ENCODE data around the gene SMIM3. TPM values are rescaled to one million over a fixed set of nuclear protein-coding genes. Genes with fewer than 3 reads are reported as not detected.
"Not testable (repeated sequence)": the region's sequence is repeated elsewhere in the genome, so short reads cannot be mapped to it uniquely, and the experiment has no call there.

The SMIM3 gene
- polyA plus RNA-seq, 1 donor from 2014 or later: 3.7 TPM

- H3K27ac ChIP-seq (ENCODE audit: low read length): no peak overlapping the region
- no peaks in the 10 kb centered on the region for H3K79me2 ChIP-seq (replicated peaks; ENCODE audit: insufficient read depth, low read length)
- no peaks in the 10 kb centered on the region for H3F3A ChIP-seq (ENCODE audit: insufficient read depth, low read length, poor library complexity, severe bottlenecking)
- H3K4me3 ChIP-seq (ENCODE audit: low read length): no peak overlapping the region
- H4K20me1 ChIP-seq (ENCODE audit: insufficient read depth): no peaks in the 10 kb centered on the region
- H3K36me3 ChIP-seq (ENCODE audit: insufficient read depth, low read length): no peaks in the 10 kb centered on the region
- H3K27me3 ChIP-seq (ENCODE audit: insufficient read depth, low read depth, low read length): no peaks in the 10 kb centered on the region
- H3K9me2 ChIP-seq (ENCODE audit: insufficient read depth, low read length): no peaks in the 10 kb centered on the region
- no peaks in the 10 kb centered on the region for H3K9me3 ChIP-seq (ENCODE audit: low read length)
- no peak overlapping the region for H3K4me2 ChIP-seq (ENCODE audit: low read length)
- TF ChIP-seq EZH2 (IDR thresholded peaks at IDR 0.05; ENCODE audit: borderline replicate concordance, insufficient read depth, low read length, poor library complexity, severe bottlenecking) (no peak), TAF1 (IDR thresholded peaks at IDR 0.05; ENCODE audit: low read depth) (no peak), EP300 (conservative IDR thresholded peaks at IDR 0.05; ENCODE audit: poor library complexity, severe bottlenecking) (no peak), SMC3 (conservative IDR thresholded peaks at IDR 0.05; ENCODE audit: poor library complexity) (no peak), POLR2AphosphoS5 (IDR thresholded peaks at IDR 0.05) (no peak), RAD21 (conservative IDR thresholded peaks at IDR 0.05) (no peak), REST (IDR thresholded peaks at IDR 0.05; ENCODE audit: borderline replicate concordance) (no peak), CTCF (IDR thresholded peaks at IDR 0.05; ENCODE audit: poor library complexity, severe bottlenecking) (no peak), MXI1 (conservative IDR thresholded peaks at IDR 0.05; ENCODE audit: poor library complexity, severe bottlenecking) (no peak)
- no peak overlapping the region for H2AFZ ChIP-seq (ENCODE audit: low read depth, low read length)
- no peak overlapping the region for H3K9ac ChIP-seq (ENCODE audit: low read length)
Measured at GRCh38 chr5:150829744-150830143, 51.2 kb downstream of the SMIM3 start.

- not testable (repeated sequence) for H2AFZ ChIP-seq (ENCODE audit: low read depth, low read length); H3K9me2 ChIP-seq (ENCODE audit: insufficient read depth, low read length); H3K36me3 ChIP-seq (ENCODE audit: insufficient read depth, low read length); H3K9me3 ChIP-seq (ENCODE audit: low read length); H3K27me3 ChIP-seq (ENCODE audit: insufficient read depth, low read depth, low read length); H3K9ac ChIP-seq (ENCODE audit: low read length); H3K4me2 ChIP-seq (ENCODE audit: low read length); H3F3A ChIP-seq (ENCODE audit: insufficient read depth, low read length, poor library complexity, severe bottlenecking); H3K4me3 ChIP-seq (ENCODE audit: low read length); H4K20me1 ChIP-seq (ENCODE audit: insufficient read depth); H3K79me2 ChIP-seq (replicated peaks; ENCODE audit: insufficient read depth, low read length); H3K27ac ChIP-seq (ENCODE audit: low read length)
Measured at GRCh38 chr5:150831821-150832220, 53.3 kb downstream of the SMIM3 start.

GRCh38 chr5:150836064-150836463 lies 57.5 kb downstream of the SMIM3 start:
- no peak for TF ChIP-seq RAD21 (conservative IDR thresholded peaks at IDR 0.05)
- no peak for TF ChIP-seq SMC3 (conservative IDR thresholded peaks at IDR 0.05; ENCODE audit: poor library complexity)
- no peak for TF ChIP-seq EZH2 (IDR thresholded peaks at IDR 0.05; ENCODE audit: borderline replicate concordance, insufficient read depth, low read length, poor library complexity, severe bottlenecking)
- TF ChIP-seq MXI1 (conservative IDR thresholded peaks at IDR 0.05; ENCODE audit: poor library complexity, severe bottlenecking): no peak
- no peak for TF ChIP-seq POLR2AphosphoS5 (IDR thresholded peaks at IDR 0.05)
- TF ChIP-seq REST (IDR thresholded peaks at IDR 0.05; ENCODE audit: borderline replicate concordance): no peak
- no peak for TF ChIP-seq EP300 (conservative IDR thresholded peaks at IDR 0.05; ENCODE audit: poor library complexity, severe bottlenecking)
- TF ChIP-seq CTCF (IDR thresholded peaks at IDR 0.05; ENCODE audit: poor library complexity, severe bottlenecking): no peak
- TF ChIP-seq TAF1 (IDR thresholded peaks at IDR 0.05; ENCODE audit: low read depth): no peak
- Histone ChIP-seq H3K4me3 (ENCODE audit: low read length) (no peak overlapping the region), H3K27ac (ENCODE audit: low read length) (no peak overlapping the region), H3K9me2 (ENCODE audit: insufficient read depth, low read length) (no peaks in the 10 kb centered on the region), H3K4me2 (ENCODE audit: low read length) (no peak overlapping the region), H3K27me3 (ENCODE audit: insufficient read depth, low read depth, low read length) (no peaks in the 10 kb centered on the region), H3K36me3 (ENCODE audit: insufficient read depth, low read length) (no peaks in the 10 kb centered on the region), H3K9ac (ENCODE audit: low read length) (no peak overlapping the region), H2AFZ (ENCODE audit: low read depth, low read length) (no peak overlapping the region), H3K9me3 (ENCODE audit: low read length) (no peaks in the 10 kb centered on the region), H3F3A (ENCODE audit: insufficient read depth, low read length, poor library complexity, severe bottlenecking) (no peaks in the 10 kb centered on the region), H3K79me2 (replicated peaks; ENCODE audit: insufficient read depth, low read length) (no peaks in the 10 kb centered on the region), H4K20me1 (ENCODE audit: insufficient read depth) (no peaks in the 10 kb centered on the region)

All from neural cell (in vitro differentiated cells).